ENCODE results near the gene MAN1C1. TPM values are rescaled to one million over a fixed set of nuclear protein-coding genes. Genes with fewer than 3 reads are reported as not detected.
"Not testable (repeated sequence)": the region's sequence is repeated elsewhere in the genome, so short reads cannot be mapped to it uniquely, and the experiment has no call there.

Gene MAN1C1
- total RNA-seq, 2 experiments from 2014 or later = 28.9 to 31.1 TPM

- DNase-seq = no peak
- Mint-ChIP-seq H3K9me3 (no peaks in the 10 kb centered on the region), H3K27me3 (peaks cover 13% of the 10 kb centered on the region), H3K36me3 (ENCODE audit: low read depth) (no peaks in the 10 kb centered on the region), H3K4me1 (peaks cover 4% of the 10 kb centered on the region), H3K4me3 (no peak overlapping the region), H3K27ac (no peak overlapping the region)
- POLR2A ChIA-PET = no interaction called here
- CTCF ChIA-PET = interaction anchor here (1.0 to 1.5 kb wide), 2 partner anchors 8 to 19 kb away, joined by 3 read pairs; no protein-coding TSS in a partner anchor
Observed at GRCh38 chr1:25590096-25590824, 26.3 kb upstream of the MAN1C1 start.

DNA sequence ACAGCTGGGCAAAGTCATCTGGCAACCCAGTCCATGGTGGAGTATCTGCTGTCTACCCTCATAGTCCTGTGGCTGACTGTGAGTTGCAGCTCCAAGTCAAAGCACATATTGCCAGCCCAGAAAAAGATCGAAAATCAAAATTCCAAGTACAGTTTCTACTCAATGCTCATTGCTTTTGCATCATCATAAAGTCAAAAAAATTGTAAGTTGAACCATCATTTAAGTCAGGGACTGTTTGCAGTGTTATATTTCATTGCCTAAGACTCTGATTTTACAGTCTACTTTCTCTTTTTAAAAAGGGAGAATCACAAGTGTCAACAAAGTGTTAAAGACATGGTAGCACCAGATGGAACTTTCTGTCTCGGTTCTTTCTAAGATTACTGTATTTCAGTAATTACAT is 22.7 kb upstream of the MAN1C1 start:
- peaks cover 4% of the 10 kb centered on the region for H3K4me1 Mint-ChIP-seq
- no peak for DNase-seq
- peaks cover 1% of the 10 kb centered on the region for H3K9me3 Mint-ChIP-seq
- peaks cover 10% of the 10 kb centered on the region for H3K27me3 Mint-ChIP-seq
- CTCF ChIA-PET = no interaction called here
- POLR2A ChIA-PET = no interaction called here
- peaks cover 3% of the 10 kb centered on the region for H3K36me3 Mint-ChIP-seq (ENCODE audit: low read depth)
- no peak overlapping the region for H3K4me3 Mint-ChIP-seq
- H3K27ac Mint-ChIP-seq = no peak overlapping the region

DNA sequence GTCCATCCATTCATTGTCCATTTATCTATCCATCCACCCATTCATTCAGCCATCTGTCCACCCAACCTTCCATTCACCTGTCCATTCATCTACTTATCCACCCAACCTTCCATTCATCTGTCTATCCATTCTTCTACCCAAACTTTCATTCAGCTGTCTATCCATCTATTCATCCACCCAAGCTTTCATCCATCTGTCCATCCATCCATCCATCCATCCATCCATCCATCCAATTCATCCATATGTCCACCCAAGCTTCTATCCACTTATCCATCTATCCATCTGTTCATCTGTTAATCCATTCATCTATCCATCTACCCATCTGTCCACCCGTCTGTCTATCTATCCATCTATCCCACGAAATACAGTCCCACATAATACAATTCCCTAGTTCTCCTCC is 21.6 kb upstream of the MAN1C1 start:
- CTCF ChIA-PET = interaction anchor here (0.6 to 1.0 kb wide), 3 partner anchors 11 to 123 kb away, joined by 3 read pairs; no protein-coding TSS in a partner anchor
- POLR2A ChIA-PET = no interaction called here
- DNase-seq = no peak
- H3K9me3 Mint-ChIP-seq = peaks cover 4% of the 10 kb centered on the region
- peaks cover 15% of the 10 kb centered on the region for H3K27me3 Mint-ChIP-seq
- peaks cover 6% of the 10 kb centered on the region for H3K36me3 Mint-ChIP-seq (ENCODE audit: low read depth)
- peaks cover 4% of the 10 kb centered on the region for H3K4me1 Mint-ChIP-seq
- H3K4me3 Mint-ChIP-seq = no peak overlapping the region
- no peak overlapping the region for H3K27ac Mint-ChIP-seq

DNA sequence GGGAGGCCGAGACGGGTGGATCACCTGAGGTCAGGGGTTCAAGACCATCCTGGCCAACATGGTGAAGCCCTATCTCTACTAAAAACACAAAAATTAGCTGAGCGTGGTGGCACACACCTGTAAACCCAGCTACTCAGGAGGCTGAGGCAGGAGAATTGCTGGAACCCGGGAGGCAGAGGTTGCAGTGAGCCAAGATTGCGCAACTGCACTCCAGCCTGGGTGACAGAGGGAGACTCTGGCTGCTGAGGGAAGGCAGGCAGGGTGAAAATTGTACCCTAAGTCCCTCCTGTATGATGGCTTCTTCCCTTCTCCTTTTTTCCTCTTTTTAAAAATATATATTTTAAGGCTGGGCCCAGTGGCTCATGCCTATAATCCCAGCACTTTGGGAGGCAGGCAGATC is 19.9 kb upstream of the MAN1C1 start:
- CTCF ChIA-PET = interaction anchor here (0.8 kb wide), 1 partner anchor 29 kb away, joined by 3 read pairs; no protein-coding TSS in a partner anchor
- H3K27ac Mint-ChIP-seq; DNase-seq; POLR2A ChIA-PET; H3K9me3 Mint-ChIP-seq; H3K4me3 Mint-ChIP-seq; H3K36me3 Mint-ChIP-seq (ENCODE audit: low read depth); H3K4me1 Mint-ChIP-seq: not testable (repeated sequence)
- peaks cover 18% of the 10 kb centered on the region for H3K27me3 Mint-ChIP-seq

DNA sequence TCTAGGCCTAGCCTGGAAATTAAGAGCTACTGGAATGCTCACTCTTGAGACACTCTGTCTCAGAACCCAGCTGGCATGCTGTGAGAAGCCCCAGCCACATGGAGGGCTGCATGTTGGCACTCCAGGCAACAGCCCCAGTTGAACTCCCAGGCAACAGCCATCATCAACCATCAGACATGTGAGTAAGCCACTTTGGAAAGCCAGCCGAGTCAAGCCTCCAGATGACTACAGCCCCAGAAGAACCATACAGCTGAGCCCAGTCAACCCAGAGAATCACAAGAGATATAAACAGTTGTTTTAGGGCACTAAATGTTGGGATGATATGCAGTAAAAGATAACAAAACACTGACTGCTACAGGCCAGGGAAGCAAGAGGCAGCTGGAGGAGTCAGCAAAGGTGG is 17.7 kb upstream of the MAN1C1 start:
- CTCF ChIA-PET = interaction anchor here (0.8 to 1.8 kb wide), 5 partner anchors 10 to 210 kb away, joined by 3 to 6 read pairs (median 3); no protein-coding TSS in a partner anchor
- no peak for DNase-seq
- Mint-ChIP-seq H3K4me1 (no peaks in the 10 kb centered on the region), H3K9me3 (peaks cover 4% of the 10 kb centered on the region), H3K27me3 (peaks cover 15% of the 10 kb centered on the region), H3K36me3 (ENCODE audit: low read depth) (peaks cover 6% of the 10 kb centered on the region), H3K4me3 (no peak overlapping the region), H3K27ac (no peak overlapping the region)
- POLR2A ChIA-PET = interaction anchor here (0.7 kb wide), 1 partner anchor 160 kb away, joined by 3 read pairs; no protein-coding TSS in a partner anchor

DNA sequence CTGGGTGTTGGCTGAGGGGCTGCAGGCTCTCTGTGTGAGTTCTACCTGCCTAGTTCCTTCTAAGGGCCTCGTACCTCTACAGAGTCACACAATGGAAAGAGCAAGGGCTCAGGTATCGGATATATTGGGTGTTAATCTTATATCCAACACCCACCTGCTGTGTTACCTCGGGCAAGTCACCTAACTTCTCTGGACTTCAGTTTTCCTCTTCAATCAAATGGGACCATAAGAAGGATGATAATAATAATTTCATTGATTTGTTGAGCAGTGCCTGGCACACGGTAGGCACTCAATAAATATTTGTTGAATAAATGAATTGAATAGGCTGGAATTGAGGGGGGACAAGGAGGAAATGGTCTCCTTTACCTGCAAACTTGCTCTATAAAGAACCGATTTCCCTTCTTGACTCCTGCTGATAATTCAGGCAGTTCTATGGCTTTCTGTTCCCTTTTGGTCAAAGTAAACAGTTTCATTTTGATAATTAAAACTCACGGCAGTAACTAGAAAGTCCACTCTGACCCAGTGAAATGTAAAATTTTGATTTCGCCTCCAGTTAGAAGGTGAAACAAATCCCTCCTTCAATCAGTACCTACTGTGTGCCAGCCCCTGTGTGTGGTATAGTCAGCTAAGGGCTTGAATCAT is 16.5 kb upstream of the MAN1C1 start:
- no peak overlapping the region for H3K4me3 Mint-ChIP-seq
- ChIA-PET POLR2A (no interaction called here), CTCF (interaction anchor here (0.6 to 1.2 kb wide), 2 partner anchors 196 to 334 kb away, joined by 3 to 5 read pairs; no protein-coding TSS in a partner anchor)
- no peak for DNase-seq
- H3K4me1 Mint-ChIP-seq = no peaks in the 10 kb centered on the region
- H3K36me3 Mint-ChIP-seq (ENCODE audit: low read depth) = peaks cover 6% of the 10 kb centered on the region
- peaks cover 13% of the 10 kb centered on the region for H3K27me3 Mint-ChIP-seq
- no peak overlapping the region for H3K27ac Mint-ChIP-seq
- H3K9me3 Mint-ChIP-seq = peaks cover 4% of the 10 kb centered on the region

GRCh38 chr1:25600971-25601699 is 15.5 kb upstream of the MAN1C1 start:
- POLR2A ChIA-PET = interaction anchor here (0.6 kb wide), 1 partner anchor 130 kb away, joined by 3 read pairs; no protein-coding TSS in a partner anchor
- H3K4me1 Mint-ChIP-seq; H3K9me3 Mint-ChIP-seq; DNase-seq; CTCF ChIA-PET; H3K36me3 Mint-ChIP-seq (ENCODE audit: low read depth); H3K4me3 Mint-ChIP-seq; H3K27ac Mint-ChIP-seq: not testable (repeated sequence)
- peaks cover 18% of the 10 kb centered on the region for H3K27me3 Mint-ChIP-seq

DNA sequence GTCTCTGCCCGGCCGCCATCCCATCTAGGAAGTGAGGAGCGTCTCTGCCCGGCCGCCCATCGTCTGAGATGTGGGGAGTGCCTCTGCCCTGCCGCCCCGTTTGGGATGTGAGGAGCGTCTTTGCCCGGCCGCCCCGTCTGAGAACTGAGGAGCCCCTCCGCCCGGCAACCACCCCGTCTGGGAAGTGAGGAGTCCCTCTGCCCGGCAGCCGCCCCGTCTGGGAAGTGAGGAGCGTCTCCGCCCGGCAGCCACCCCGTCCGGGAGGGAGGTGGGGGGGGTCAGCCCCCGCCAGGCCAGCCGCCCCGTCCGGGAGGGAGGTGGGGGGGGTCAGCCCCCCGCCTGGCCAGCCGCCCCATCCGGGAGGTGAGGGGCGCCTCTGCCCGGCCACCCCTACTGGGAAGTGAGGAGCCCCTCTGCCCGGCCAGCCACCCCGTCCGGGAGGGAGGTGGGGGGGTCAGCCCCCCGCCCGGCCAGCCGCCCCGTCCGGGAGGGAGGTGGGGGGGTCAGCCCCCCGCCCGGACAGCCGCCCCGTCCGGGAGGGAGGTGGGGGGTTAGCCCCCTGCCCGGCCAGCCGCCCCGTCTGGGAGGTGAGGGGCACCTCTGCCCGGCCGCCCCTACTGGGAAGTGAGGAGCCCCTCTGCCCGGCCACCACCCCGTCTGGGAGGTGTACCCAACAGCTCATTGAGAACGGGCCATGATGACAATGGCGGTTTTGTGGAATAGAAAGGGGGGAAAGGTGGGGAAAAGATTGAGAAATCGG is 12.6 kb upstream of the MAN1C1 start:
- H3K27me3 Mint-ChIP-seq = peaks cover 28% of the 10 kb centered on the region
- DNase-seq; H3K36me3 Mint-ChIP-seq (ENCODE audit: low read depth); H3K4me1 Mint-ChIP-seq; H3K4me3 Mint-ChIP-seq; POLR2A ChIA-PET; CTCF ChIA-PET; H3K9me3 Mint-ChIP-seq; H3K27ac Mint-ChIP-seq: not testable (repeated sequence)

DNA sequence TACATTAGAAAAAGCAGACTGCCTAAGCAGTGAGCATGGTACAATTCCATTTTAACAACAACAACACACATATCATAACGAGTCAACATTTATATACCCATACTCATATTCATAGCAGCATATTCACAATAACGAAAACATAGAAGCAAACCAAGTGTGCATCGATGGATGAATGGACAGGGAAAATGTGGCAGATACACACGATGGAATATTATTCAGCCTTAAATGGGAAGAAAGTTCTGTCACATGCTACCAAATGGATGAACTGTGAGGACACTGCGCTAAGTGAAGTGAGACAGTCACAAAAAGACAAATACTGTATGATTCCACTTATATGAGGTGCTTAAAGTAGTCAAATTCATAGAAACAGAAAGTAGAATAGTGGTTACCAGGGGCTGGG is 9.5 kb upstream of the MAN1C1 start:
- CTCF ChIA-PET = interaction anchor here (0.6 to 0.9 kb wide), 3 partner anchors 12 to 759 kb away, joined by 3 to 4 read pairs (median 3); no protein-coding TSS in a partner anchor
- POLR2A ChIA-PET = no interaction called here
- peaks cover 46% of the 10 kb centered on the region for H3K27me3 Mint-ChIP-seq

GRCh38 chr1:25608488-25609178 is 8.0 kb upstream of the MAN1C1 start:
- H3K4me1 Mint-ChIP-seq = peaks cover 8% of the 10 kb centered on the region
- no peak overlapping the region for H3K4me3 Mint-ChIP-seq
- POLR2A ChIA-PET = interaction anchor here (0.6 to 1.0 kb wide), 3 partner anchors 66 to 191 kb away, joined by 3 to 5 read pairs (median 5); no protein-coding TSS in a partner anchor
- H3K27ac Mint-ChIP-seq = no peak overlapping the region
- H3K27me3 Mint-ChIP-seq = peaks cover 58% of the 10 kb centered on the region
- H3K36me3 Mint-ChIP-seq (ENCODE audit: low read depth) = no peaks in the 10 kb centered on the region
- DNase-seq = peak; percentile 93
- CTCF ChIA-PET = interaction anchor here (0.5 to 3.0 kb wide), 10 partner anchors 8 to 198 kb away, joined by 3 to 9 read pairs (median 3); no protein-coding TSS in a partner anchor
- H3K9me3 Mint-ChIP-seq = no peaks in the 10 kb centered on the region

More for the DNA sequence above, 9.5 kb upstream of the MAN1C1 start:
- Mint-ChIP-seq H3K36me3 (ENCODE audit: low read depth) (no peaks in the 10 kb centered on the region), H3K4me3 (no peak overlapping the region), H3K27ac (no peak overlapping the region), H3K4me1 (peaks cover 7% of the 10 kb centered on the region), H3K9me3 (no peaks in the 10 kb centered on the region)
- no peak for DNase-seq

DNA sequence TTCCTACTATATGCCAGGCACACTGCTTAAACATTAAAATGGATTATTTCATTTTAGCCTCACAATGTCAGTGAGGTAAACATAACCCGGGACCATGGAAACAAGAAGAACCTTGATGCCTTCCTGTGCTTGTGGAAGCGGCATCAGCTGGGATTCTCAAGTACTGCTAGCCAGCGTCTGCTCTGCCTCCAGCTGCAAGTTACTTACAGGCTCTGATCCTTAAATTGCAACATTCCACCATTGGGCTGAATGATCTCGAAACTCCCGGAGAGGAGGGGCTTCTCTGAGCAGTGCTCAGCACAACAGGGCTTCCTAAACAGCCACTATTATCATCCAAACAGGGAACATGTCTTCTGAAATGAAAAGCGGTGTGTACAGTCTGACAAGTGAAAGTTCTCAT is 6.7 kb upstream of the MAN1C1 start:
- no peak overlapping the region for H3K27ac Mint-ChIP-seq
- no peaks in the 10 kb centered on the region for H3K36me3 Mint-ChIP-seq (ENCODE audit: low read depth)
- no peaks in the 10 kb centered on the region for H3K9me3 Mint-ChIP-seq
- H3K4me3 Mint-ChIP-seq = no peak overlapping the region
- no peak for DNase-seq
- ChIA-PET CTCF (interaction anchor here (0.6 to 3.0 kb wide), 4 partner anchors 9 to 24 kb away, joined by 3 to 9 read pairs (median 4); no protein-coding TSS in a partner anchor), POLR2A (interaction anchor here (0.6 kb wide), 1 partner anchor 182 kb away, joined by 3 read pairs; no protein-coding TSS in a partner anchor)
- peaks cover 17% of the 10 kb centered on the region for H3K4me1 Mint-ChIP-seq
- peaks cover 62% of the 10 kb centered on the region for H3K27me3 Mint-ChIP-seq

Data from activated CD4-positive, alpha-beta T cell treated with anti-CD3 and anti-CD28 coated beads, Interleukin-2, amount 10 ng/mL, durations not matched to agents 7 days and 5 days (primary cell).